CD14-positive monocyte (primary cell): ENCODE data around the gene TMED10. TPM values are rescaled to one million over a fixed set of nuclear protein-coding genes. Genes with fewer than 3 reads are reported as not detected.
"Not testable (repeated sequence)": the region's sequence is repeated elsewhere in the genome, so short reads cannot be mapped to it uniquely, and the experiment has no call there.

ENCODE experiments used
- DNase-seq, 3 donors: peaks; one replicate each; pipeline ENCODE4 v3.0.0-alpha.2; 2011 to 2022
- H2AFZ ChIP-seq: 2 replicates; pipeline ENCODE4 v1.6.0; 2012; ENCODE audit warnings: mild to moderate bottlenecking, low read depth, low read length, inconsistent platforms; ENCODE audit not compliant: insufficient read depth, poor library complexity, severe bottlenecking
- H3K27ac ChIP-seq, 2 donors: 1 replicate in 1 of 2; 2 replicates in 1 of 2; pipeline ENCODE4 v1.5.1; 2012 to 2013; ENCODE audit warnings: low read length in 2 of 2, control low read depth in 1 of 2, inconsistent platforms in 1 of 2, low read depth in 1 of 2, mild to moderate bottlenecking in 1 of 2
- H3K27me3 ChIP-seq, 2 donors: one replicate each; pipeline versions ENCODE4 v1.6.0 to v1.6.1; 2011 to 2013; ENCODE audit warnings: low read length in 2 of 2; ENCODE audit not compliant: control insufficient read depth in 2 of 2, insufficient read depth in 2 of 2
- H3K36me3 ChIP-seq, 2 donors: replicated peaks in 1 of 2; 1 replicate in 1 of 2; 2 replicates in 1 of 2; pipeline versions ENCODE4 v1.5.1 to v1.6.1; 2012 to 2013; ENCODE audit warnings: low read length in 2 of 2, control low read depth in 1 of 2, inconsistent platforms in 1 of 2, mild to moderate bottlenecking in 1 of 2; ENCODE audit not compliant: insufficient read depth in 2 of 2, control insufficient read depth in 1 of 2
- H3K4me1 ChIP-seq, 2 donors: 1 replicate in 1 of 2; 2 replicates in 1 of 2; pipeline versions ENCODE4 v1.5.1 to v1.6.1; 2012 to 2013; ENCODE audit warnings: low read length in 2 of 2, control low read depth in 1 of 2, inconsistent platforms in 1 of 2, mild to moderate bottlenecking in 1 of 2, moderate library complexity in 1 of 2; ENCODE audit not compliant: insufficient read depth in 2 of 2, control insufficient read depth in 1 of 2
- H3K4me2 ChIP-seq: replicated peaks from 2 replicates; pipeline ENCODE3; 2012; ENCODE audit warnings: low read length, moderate library complexity, mild to moderate bottlenecking; ENCODE audit not compliant: poor library complexity, severe bottlenecking; ENCODE audit errors: extremely low read depth
- H3K4me3 ChIP-seq, 3 experiments: fragments of 200-600 bp in 1 of 3; sonication (generic) in 1 of 3; replicated peaks in 1 of 3; 1 replicate in 2 of 3; 2 replicates in 1 of 3; pipeline ENCODE4 v1.5.1; 2011 to 2013; ENCODE audit warnings: low read length in 3 of 3, mild to moderate bottlenecking in 3 of 3, control low read depth in 2 of 3, low read depth in 2 of 3, inconsistent platforms in 1 of 3, moderate library complexity in 1 of 3
- H3K79me2 ChIP-seq: 2 replicates; pipeline ENCODE4 v1.6.0; 2012; ENCODE audit warnings: mild to moderate bottlenecking, control low read depth, inconsistent platforms, low read length, moderate library complexity; ENCODE audit not compliant: insufficient read depth
- H3K9ac ChIP-seq: 2 replicates; pipeline ENCODE4 v1.6.0; 2017; ENCODE audit warnings: low read length, mild to moderate bottlenecking; ENCODE audit not compliant: insufficient read depth, poor library complexity, severe bottlenecking
- H3K9me3 ChIP-seq, 2 donors: replicated peaks in 1 of 2; 1 replicate in 1 of 2; 2 replicates in 1 of 2; pipeline versions ENCODE4 v1.5.1 to v1.6.1; 2012 to 2013; ENCODE audit warnings: low read length in 2 of 2, control low read depth in 1 of 2; ENCODE audit not compliant: control insufficient read depth in 1 of 2, insufficient read depth in 1 of 2
- H4K20me1 ChIP-seq: 2 replicates; pipeline ENCODE4 v1.6.0; 2012; ENCODE audit warnings: mild to moderate bottlenecking, low read length, control low read depth, moderate library complexity; ENCODE audit not compliant: insufficient read depth
- H3K27ac Mint-ChIP-seq, 7 donors: one replicate each; pipeline ENCODE4 v1.8.0; 2020; ENCODE audit warnings: mild to moderate bottlenecking in 7 of 7, mixed read lengths in 7 of 7, moderate library complexity in 6 of 7, inconsistent platforms in 2 of 7
- H3K27me3 Mint-ChIP-seq, 3 donors: one replicate each; pipeline ENCODE4 v1.8.0; 2021 to 2022; ENCODE audit warnings: low read depth in 3 of 3, mild to moderate bottlenecking in 3 of 3, mixed read lengths in 3 of 3, moderate library complexity in 3 of 3, inconsistent platforms in 1 of 3
- H3K36me3 Mint-ChIP-seq, 2 donors: one replicate each; pipeline ENCODE4 v1.8.0; 2020; ENCODE audit warnings: mixed read lengths in 2 of 2, inconsistent platforms in 1 of 2, mild to moderate bottlenecking in 1 of 2
- H3K4me1 Mint-ChIP-seq: one replicate; pipeline ENCODE4 v1.8.0; 2020; ENCODE audit warnings: mild to moderate bottlenecking, mixed read lengths
- H3K4me3 Mint-ChIP-seq, 2 donors: one replicate each; pipeline ENCODE4 v1.8.0; 2020; ENCODE audit warnings: mild to moderate bottlenecking in 2 of 2, mixed read lengths in 2 of 2, moderate library complexity in 1 of 2
- H3K9me3 Mint-ChIP-seq, 7 donors: one replicate each; pipeline ENCODE4 v1.8.0; 2020 to 2022; ENCODE audit warnings: mixed read lengths in 7 of 7, mild to moderate bottlenecking in 6 of 7, moderate library complexity in 6 of 7, inconsistent platforms in 2 of 7
- CTCF ChIP-seq: fragments of 200-600 bp; IDR thresholded peaks from one replicate; pipeline ENCODE4 v1.8.0; 2022; ENCODE audit warnings: antibody characterized with exemption, mild to moderate bottlenecking
- WGBS: methylation state at CpG from one replicate; pipeline ENCODE4 v1.1.5; 2013; ENCODE audit warnings: missing lambda C conversion rate; ENCODE audit not compliant: insufficient coverage; 5-methylcytosine and 5-hydroxymethylcytosine counted together
- intact Hi-C, 2 donors: fragments of 100-400 bp; cut with micrococcal nuclease; formaldehyde crosslinking; loops; one replicate each; pipeline versions ENCODE4 v1.15.0 to v1.15.1; 2023
- polyA plus RNA-seq, 3 donors: library from polyadenylated mRNA; depleted of rRNA in 1 of 3; unstranded in 2 of 3; stranded (reverse) in 1 of 3; fragments of 300-500 nt in 2 of 3; fragments of >200 nt in 1 of 3; fragmentation: Illumina TruSeq in 2 of 3; gene quantifications; 1 replicate in 2 of 3; 2 replicates in 1 of 3; pipeline ENCODE4 v1.2.3, GENCODE V29; 2012 to 2021

Gene TMED10
- polyA plus RNA-seq, 3 donors: 98.5 to 243 (median 233) TPM

GRCh38 chr14:75183225-75183624 lies 6.8 kb upstream of the TMED10 start:
- Mint-ChIP-seq H3K9me3 (peaks cover 0 to 4% (median 0%) of the 10 kb centered on the region in 7 donors), H3K36me3 (peaks cover 0 to 7% of the 10 kb centered on the region in 2 donors)
- H3K4me3 ChIP-seq: no peak overlapping the region

GRCh38 chr14:75182821-75183220 lies 6.4 kb upstream of the TMED10 start:
- H3K36me3 ChIP-seq: no peaks in the 10 kb centered on the region
- no peaks in the 10 kb centered on the region for H3K27me3 ChIP-seq
- no peak overlapping the region for H2AFZ ChIP-seq
- H3K4me3 ChIP-seq: peak overlapping the region in 1 of 3 experiments; percentile 2
- H3K9me3 ChIP-seq: no peaks in the 10 kb centered on the region
- WGBS: 0% methylated on average over 1 of the region's 1 CpG
- TF ChIP-seq CTCF: no peak
- H3K36me3 Mint-ChIP-seq: peaks cover 0 to 6% of the 10 kb centered on the region in 2 donors
- H3K27ac Mint-ChIP-seq: peak overlapping the region; percentile 86 to 97 (median 93)
- peaks cover 0 to 8% (median 0%) of the 10 kb centered on the region in 3 donors for H3K27me3 Mint-ChIP-seq
- H3K4me1 ChIP-seq: peaks cover 68 to 75% of the 10 kb centered on the region in 2 donors
- peak overlapping the region; percentile 4 for H3K9ac ChIP-seq
- peaks cover 0 to 4% (median 0%) of the 10 kb centered on the region in 7 donors for H3K9me3 Mint-ChIP-seq
- H4K20me1 ChIP-seq: no peaks in the 10 kb centered on the region
- peaks cover 66% of the 10 kb centered on the region for H3K4me1 Mint-ChIP-seq
- peak; percentile 62 to 87 (median 67) for DNase-seq
- no peaks in the 10 kb centered on the region for H3K79me2 ChIP-seq
- peak overlapping the region; percentile 61 to 84 for H3K27ac ChIP-seq
- H3K4me3 Mint-ChIP-seq: peak overlapping the region; percentile 7 to 62
- intact Hi-C loops: loop anchor here in 1 of 2 donors (5.0 kb wide), 1 partner anchor 114 kb away; no protein-coding TSS in a partner anchor
- H3K4me2 ChIP-seq: peak overlapping the region; percentile 9

More at GRCh38 chr14:75183225-75183624, 6.8 kb upstream of the TMED10 start:
- H3K4me3 Mint-ChIP-seq: no peak overlapping the region
- H3K27me3 ChIP-seq: no peaks in the 10 kb centered on the region
- no peak overlapping the region for H3K4me2 ChIP-seq
- intact Hi-C loops: loop anchor here in 1 of 2 donors (5.0 kb wide), 1 partner anchor 114 kb away; no protein-coding TSS in a partner anchor
- H3K9ac ChIP-seq: no peak overlapping the region
- H3K27me3 Mint-ChIP-seq: peaks cover 0 to 8% (median 0%) of the 10 kb centered on the region in 3 donors
- H3K27ac Mint-ChIP-seq: peak overlapping the region; percentile 86 to 97 (median 93)
- H3K9me3 ChIP-seq: no peaks in the 10 kb centered on the region
- H3K79me2 ChIP-seq: no peaks in the 10 kb centered on the region
- no peaks in the 10 kb centered on the region for H3K36me3 ChIP-seq
- no peak for TF ChIP-seq CTCF
- peaks cover 72 to 79% of the 10 kb centered on the region in 2 donors for H3K4me1 ChIP-seq
- DNase-seq: no peak
- H2AFZ ChIP-seq: no peak overlapping the region
- peaks cover 71% of the 10 kb centered on the region for H3K4me1 Mint-ChIP-seq
- H4K20me1 ChIP-seq: no peaks in the 10 kb centered on the region
- WGBS: no CpG with 5 or more reads among the region's 1 CpG
- H3K27ac ChIP-seq: peak overlapping the region; percentile 9 to 84

GRCh38 chr14:75182163-75182562 lies 5.8 kb upstream of the TMED10 start:
- not testable (repeated sequence) for H2AFZ ChIP-seq, H3K27me3 ChIP-seq, H3K79me2 ChIP-seq, H3K9me3 ChIP-seq, H3K36me3 ChIP-seq, DNase-seq, H3K36me3 Mint-ChIP-seq, H3K4me2 ChIP-seq, H4K20me1 ChIP-seq, H3K9ac ChIP-seq, H3K9me3 Mint-ChIP-seq, H3K27me3 Mint-ChIP-seq
- WGBS: 80% methylated on average over 5 of the region's 11 CpGs
- peaks cover 63 to 69% of the 10 kb centered on the region in 2 donors for H3K4me1 ChIP-seq
- peak overlapping the region; percentile 61 to 84 for H3K27ac ChIP-seq
- peak overlapping the region in 1 of 3 experiments; percentile 2 for H3K4me3 ChIP-seq
- Mint-ChIP-seq H3K27ac (peak overlapping the region; percentile 86 to 97 (median 93)), H3K4me1 (peaks cover 61% of the 10 kb centered on the region), H3K4me3 (peak overlapping the region; percentile 7 to 62)
- intact Hi-C loops: loop anchor here in 1 of 2 donors (5.0 kb wide), 1 partner anchor 115 kb away; no protein-coding TSS in a partner anchor
